Endothelial cell of umbilical vein (primary cell): ENCODE measurements around the gene TMEM151A. TPM values are rescaled to one million over a fixed set of nuclear protein-coding genes. Genes with fewer than 3 reads are reported as not detected.

Experiments
- polyA plus RNA-seq, 4 experiments: library from polyadenylated mRNA; depleted of rRNA in 3 of 4; stranded (reverse) in 3 of 4; unstranded in 1 of 4; fragments of >200 nt; gene quantifications; 2 replicates each; pipeline versions ENCODE4 v1.2.1 to v1.2.3, GENCODE V29; 2011 to 2012; ENCODE audit warnings: missing spikeins in 1 of 4
- total RNA-seq: library from RNA; stranded (reverse); gene quantifications from 2 replicates; pipeline ENCODE4 v1.2.3, GENCODE V29; 2021

Gene TMEM151A
- total and polyA plus RNA-seq, 2 donors (not counting 3 experiments of a cell fraction or from before 2014, with no cell fraction given), result not detected

Other genes with a start within 250 kb of the TMEM151A start
- not detected in 2 replicates for gene GAL3ST3, start 242.7 kb upstream of the TMEM151A start, total RNA-seq
- 0.15 and 0.24 TPM in 2 replicates for gene GAL3ST3, start 242.7 kb upstream of the TMEM151A start, polyA plus RNA-seq
- gene SF3B2, start 239.5 kb upstream of the TMEM151A start, total RNA-seq, result 179 and 196 TPM in 2 replicates
- gene SF3B2, start 239.5 kb upstream of the TMEM151A start, polyA plus RNA-seq, result 99.4 and 132 TPM in 2 replicates
- 52.8 and 64.4 TPM in 2 replicates for gene PACS1, start 221.6 kb upstream of the TMEM151A start, total RNA-seq
- 24.8 and 26.4 TPM in 2 replicates for gene PACS1, start 221.6 kb upstream of the TMEM151A start, polyA plus RNA-seq
- gene KLC2, start 34.2 kb upstream of the TMEM151A start, total RNA-seq, result 39.2 and 40.5 TPM in 2 replicates
- 20.7 and 24.0 TPM in 2 replicates for gene KLC2, start 34.2 kb upstream of the TMEM151A start, polyA plus RNA-seq
- 171 and 177 TPM in 2 replicates for gene RAB1B, start 23.3 kb upstream of the TMEM151A start, total RNA-seq
- gene RAB1B, start 23.3 kb upstream of the TMEM151A start, polyA plus RNA-seq, result 383 and 465 TPM in 2 replicates
- 0.78 and 1.2 TPM in 2 replicates for gene CNIH2, start 13.7 kb upstream of the TMEM151A start, total RNA-seq
- 0.46 and 0.91 TPM in 2 replicates for gene CNIH2, start 13.7 kb upstream of the TMEM151A start, polyA plus RNA-seq
- 104 and 123 TPM in 2 replicates for gene YIF1A, start 2.8 kb upstream of the TMEM151A start, total RNA-seq
- 271 and 383 TPM in 2 replicates for gene YIF1A, start 2.8 kb upstream of the TMEM151A start, polyA plus RNA-seq
- gene CD248, start 25.1 kb downstream of the TMEM151A start, total RNA-seq, result not detected in 2 replicates
- 0.03 and 0.10 TPM in 2 replicates for gene CD248, start 25.1 kb downstream of the TMEM151A start, polyA plus RNA-seq
- gene RIN1, start 44.5 kb downstream of the TMEM151A start, total RNA-seq, result 9.1 and 10.2 TPM in 2 replicates
- 4.4 and 4.7 TPM in 2 replicates for gene RIN1, start 44.5 kb downstream of the TMEM151A start, polyA plus RNA-seq
- gene BRMS1, start 53.2 kb downstream of the TMEM151A start, total RNA-seq, result 51.1 and 53.1 TPM in 2 replicates
- gene BRMS1, start 53.2 kb downstream of the TMEM151A start, polyA plus RNA-seq, result 43.8 and 51.4 TPM in 2 replicates
- 21.2 and 22.7 TPM in 2 replicates for gene B4GAT1, start 55.7 kb downstream of the TMEM151A start, total RNA-seq
- 21.6 and 23.7 TPM in 2 replicates for gene B4GAT1, start 55.7 kb downstream of the TMEM151A start, polyA plus RNA-seq
- 4.8 and 5.2 TPM in 2 replicates for gene SLC29A2, start 79.9 kb downstream of the TMEM151A start, total RNA-seq
- 2.4 TPM in 2 replicates for gene SLC29A2, start 79.9 kb downstream of the TMEM151A start, polyA plus RNA-seq
- not detected in 2 replicates for gene NPAS4, start 129.1 kb downstream of the TMEM151A start, total RNA-seq
- gene NPAS4, start 129.1 kb downstream of the TMEM151A start, polyA plus RNA-seq, result not detected in 2 replicates
- 69.1 and 72.1 TPM in 2 replicates for gene MRPL11, start 147.0 kb downstream of the TMEM151A start, total RNA-seq
- gene MRPL11, start 147.0 kb downstream of the TMEM151A start, polyA plus RNA-seq, result 52.2 and 54.9 TPM in 2 replicates
- 2.9 and 5.5 TPM in 2 replicates for gene PELI3, start 175.0 kb downstream of the TMEM151A start, total RNA-seq
- gene PELI3, start 175.0 kb downstream of the TMEM151A start, polyA plus RNA-seq, result 2.8 and 3.0 TPM in 2 replicates
- 46.4 and 56.0 TPM in 2 replicates for gene DPP3, start 188.5 kb downstream of the TMEM151A start, total RNA-seq
- gene DPP3, start 188.5 kb downstream of the TMEM151A start, polyA plus RNA-seq, result 50.4 and 55.8 TPM in 2 replicates
- 29.5 and 32.9 TPM in 2 replicates for gene BBS1, start 218.7 kb downstream of the TMEM151A start, total RNA-seq
- 27.7 and 29.2 TPM in 2 replicates for gene BBS1, start 218.7 kb downstream of the TMEM151A start, polyA plus RNA-seq